GM19455 (cell line): Measurements from ENCODE around the gene GRK5.
A peak's percentile ranks its signal among the peaks of the same experiment; 100 is the strongest.
"Not testable (repeated sequence)": the region's sequence is repeated elsewhere in the genome, so short reads cannot be mapped to it uniquely, and the experiment has no call there.

Experiments
- ATAC-seq: cut with Tn5 transposase; IDR thresholded peaks from one replicate; pipeline ENCODE4 v1.9.1; 2021; ENCODE audit not compliant: unreplicated experiment

Gene GRK5

GRCh38 chr10:119248184-119248583, 40.8 kb downstream of the GRK5 start:
- no peak for ATAC-seq

- no peak for ATAC-seq
Observed at GRCh38 chr10:119248681-119249080, 41.3 kb downstream of the GRK5 start.

DNA sequence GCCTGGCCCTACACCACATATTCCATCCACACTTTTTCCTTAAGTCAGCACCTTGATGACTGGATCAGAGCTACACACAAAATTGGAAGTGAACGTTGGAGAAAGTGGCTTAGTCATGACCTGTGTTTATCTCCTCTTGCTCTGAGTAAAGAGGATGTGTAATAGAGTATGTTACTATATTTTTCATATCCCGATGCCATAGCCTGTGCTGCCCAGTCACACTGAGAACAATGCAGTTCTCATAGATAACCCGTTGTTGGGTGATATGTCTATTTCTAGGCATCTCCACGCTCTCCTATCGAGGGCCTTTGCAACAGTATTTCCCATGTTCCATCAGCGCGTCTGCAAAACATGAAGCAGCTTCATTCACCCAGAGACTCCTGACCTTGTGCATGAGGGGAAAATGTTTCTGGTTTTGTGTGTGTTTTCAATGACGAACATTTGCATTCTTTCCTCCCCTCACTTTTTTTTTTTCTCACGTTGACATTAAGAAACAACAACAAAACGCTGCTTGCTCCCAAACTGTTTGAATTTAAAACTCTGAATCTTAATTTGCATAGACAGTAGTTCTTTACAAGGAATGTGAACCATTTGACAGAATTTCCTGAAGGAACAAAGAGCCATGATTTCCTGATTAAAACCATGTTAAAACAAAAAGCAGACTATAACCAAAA, 43.4 kb downstream of the GRK5 start:
- ATAC-seq, result no peak

DNA sequence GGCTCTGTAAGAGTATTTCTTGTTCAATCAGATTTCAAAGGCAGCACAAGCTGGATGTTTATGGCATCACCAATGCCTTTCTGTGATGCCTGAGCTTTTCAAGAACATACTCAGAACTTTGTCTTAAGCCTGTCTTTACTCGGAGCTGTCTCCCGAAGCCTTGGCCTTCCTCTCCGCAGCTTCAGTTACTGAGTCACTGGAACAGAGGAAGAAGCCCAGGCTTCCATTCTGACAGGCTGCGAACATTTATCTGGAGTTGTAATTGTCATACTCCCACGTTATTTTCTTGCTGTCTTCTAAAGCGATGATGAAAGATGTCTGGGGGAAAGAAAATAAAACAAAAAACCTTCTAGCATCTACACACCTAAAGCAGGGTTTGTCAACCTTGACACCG, 43.9 kb downstream of the GRK5 start:
- no peak for ATAC-seq

DNA sequence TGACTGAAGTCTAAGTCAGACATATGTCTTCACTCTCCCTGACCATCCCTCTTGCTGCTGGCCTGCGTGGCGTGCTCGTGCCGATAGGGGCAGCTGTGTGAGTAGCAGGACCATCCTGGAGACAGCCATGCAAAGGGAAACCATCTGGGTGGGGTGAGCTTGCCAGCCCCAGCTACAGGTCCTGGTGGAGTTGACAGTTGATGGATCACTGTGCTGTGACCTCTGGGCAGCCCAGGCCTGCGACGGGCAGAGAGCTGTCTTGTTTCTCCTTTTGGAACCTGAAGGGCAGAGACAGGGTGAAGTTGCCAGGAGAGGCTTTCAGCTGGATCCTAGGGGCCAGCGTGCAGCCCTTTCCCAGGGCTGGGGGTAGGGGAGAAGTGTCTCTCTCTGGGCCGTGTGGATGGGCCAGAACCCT, 44.7 kb downstream of the GRK5 start:
- ATAC-seq, result no peak

- ATAC-seq, result no peak
Observed at GRCh38 chr10:119252470-119253151, 45.2 kb downstream of the GRK5 start.

GRCh38 chr10:119253433-119254174, 46.2 kb downstream of the GRK5 start:
- ATAC-seq, result no peak

DNA sequence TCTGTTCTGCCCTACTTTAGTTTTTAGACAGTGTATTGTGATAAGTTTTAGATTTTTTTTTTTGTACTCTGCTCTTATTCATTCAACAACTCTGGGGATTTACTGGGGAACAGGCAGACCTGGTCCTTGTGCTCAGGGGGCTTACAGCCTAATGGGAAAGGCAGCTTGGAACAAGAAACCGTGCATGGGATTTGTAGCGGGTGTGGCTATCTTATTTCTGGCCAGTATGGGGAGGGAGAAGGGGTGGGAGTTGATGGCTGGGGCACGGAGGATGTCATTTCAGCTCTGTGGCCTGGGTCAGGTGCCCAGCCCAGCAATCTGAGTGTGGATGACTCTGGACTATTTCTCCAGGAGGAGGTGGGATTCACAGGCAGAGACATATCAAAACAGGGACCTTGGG, 47.0 kb downstream of the GRK5 start:
- no peak for ATAC-seq

GRCh38 chr10:119256030-119256429, 48.7 kb downstream of the GRK5 start:
- no peak for ATAC-seq

- no peak for ATAC-seq
Observed at GRCh38 chr10:119256897-119257296, 49.5 kb downstream of the GRK5 start.

DNA sequence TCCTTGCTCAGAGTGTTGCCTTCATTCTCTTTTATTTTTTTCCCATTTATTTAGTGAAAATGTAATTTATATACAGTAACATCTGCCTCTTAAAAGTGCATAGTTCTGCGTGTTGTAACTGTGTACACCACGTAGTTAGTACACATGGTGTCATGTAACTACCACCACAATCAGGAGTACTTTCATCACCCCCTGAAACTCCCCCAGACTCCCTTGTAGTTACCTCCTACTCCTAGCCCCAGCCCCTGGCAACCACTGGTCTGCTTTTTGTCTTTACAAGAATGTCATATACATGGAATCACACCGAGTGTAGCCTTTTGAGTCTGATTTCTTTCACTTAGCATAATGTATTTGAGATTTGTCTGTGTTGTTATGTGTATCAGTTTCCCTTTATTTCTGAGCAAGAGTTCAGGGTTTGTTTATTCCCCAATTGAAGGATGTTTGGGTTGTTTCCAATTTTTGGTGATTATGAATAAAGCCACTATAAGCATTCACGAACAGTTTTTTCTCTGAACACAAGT, 50.6 kb downstream of the GRK5 start:
- ATAC-seq, result no peak

DNA sequence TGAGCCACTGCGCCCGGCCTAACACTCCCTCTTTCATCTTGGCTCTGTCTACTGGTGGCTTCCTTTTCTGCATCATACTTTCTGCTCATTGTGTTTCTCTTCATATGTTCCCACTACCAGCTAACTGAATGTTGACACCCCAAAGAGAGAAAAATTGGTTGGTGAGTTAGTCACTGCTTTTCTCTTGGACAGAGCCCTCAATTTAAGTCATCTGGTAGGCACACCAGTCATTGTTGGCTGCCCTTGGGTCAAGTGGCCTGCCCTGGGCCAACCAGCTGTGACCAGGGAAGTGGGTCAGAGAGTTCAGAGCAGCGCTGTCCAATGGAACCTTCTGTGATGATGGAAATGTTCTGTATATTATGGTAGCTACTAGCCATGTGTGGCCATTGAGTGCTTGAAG, 52.0 kb downstream of the GRK5 start:
- ATAC-seq, result no peak

GRCh38 chr10:119261016-119261415, 53.6 kb downstream of the GRK5 start:
- ATAC-seq, result not testable (repeated sequence)

GRCh38 chr10:119263951-119264617, 56.7 kb downstream of the GRK5 start:
- no peak for ATAC-seq

GRCh38 chr10:119265691-119266090, 58.3 kb downstream of the GRK5 start:
- no peak for ATAC-seq

DNA sequence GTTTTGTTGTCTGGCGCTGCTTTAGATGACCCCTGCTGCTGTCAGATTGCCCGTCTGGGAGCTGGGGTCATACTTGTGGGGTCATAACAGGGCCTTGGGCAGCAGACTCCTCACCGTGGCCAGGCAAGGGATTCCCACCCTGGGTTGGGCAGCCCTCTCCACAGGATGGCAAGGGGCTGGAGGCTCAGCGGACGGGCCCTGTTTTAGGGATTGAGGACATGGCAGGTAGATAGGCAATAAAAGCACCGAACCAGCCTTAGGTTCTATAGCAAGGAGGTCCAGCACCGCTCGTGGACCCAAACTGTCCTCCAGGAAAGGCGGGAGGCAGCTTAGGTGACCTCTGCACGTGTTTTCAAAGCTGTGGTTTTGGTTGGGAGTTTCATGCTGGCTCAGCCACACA, 60.0 kb downstream of the GRK5 start:
- ATAC-seq, result no peak

- no peak for ATAC-seq
Observed at GRCh38 chr10:119268428-119268827, 61.1 kb downstream of the GRK5 start.

- ATAC-seq, result peak; percentile 78
Observed at GRCh38 chr10:119268871-119269506, 61.6 kb downstream of the GRK5 start.

DNA sequence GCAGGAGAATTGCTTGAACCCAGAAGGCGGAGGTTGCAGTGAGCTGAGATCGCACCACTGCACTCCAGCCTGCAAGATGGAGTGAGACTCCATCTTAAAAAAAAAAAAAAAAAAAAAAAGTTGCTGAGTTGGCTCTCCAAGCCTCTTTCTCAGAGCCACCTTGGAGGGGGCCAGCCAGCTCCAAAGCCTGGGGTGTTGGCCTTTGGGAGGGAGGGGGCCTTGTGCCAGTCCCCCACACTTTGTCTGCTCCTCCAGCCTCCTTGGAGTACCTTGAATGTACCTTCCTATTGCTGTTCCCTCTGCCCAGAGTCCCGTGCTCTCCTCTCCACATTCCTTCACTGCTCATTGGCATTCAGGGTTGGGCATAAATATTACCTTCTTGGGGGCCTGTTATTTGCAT, 62.4 kb downstream of the GRK5 start:
- ATAC-seq, result no peak

GRCh38 chr10:119270762-119271366, 63.5 kb downstream of the GRK5 start:
- no peak for ATAC-seq
